GM12891 (cell line): Measurements from ENCODE around the gene ARMC9.

Source experiments
- POLR2A ChIP-seq: IDR thresholded peaks from 2 replicates; pipeline ENCODE4 v1.6.1; 2011; ENCODE audit warnings: low read depth, low read length, control low read depth
- POLR2AphosphoS5 ChIP-seq: IDR thresholded peaks from 2 replicates; pipeline ENCODE4 v1.6.1; 2011; ENCODE audit warnings: low read depth, low read length, control low read depth
- SPI1 ChIP-seq: IDR thresholded peaks from 2 replicates; pipeline ENCODE4 v1.6.1; 2011; ENCODE audit warnings: low read depth, low read length, control low read depth
- TAF1 ChIP-seq: IDR thresholded peaks from 2 replicates; pipeline ENCODE4 v1.6.1; 2011; ENCODE audit warnings: low read depth, low read length, control low read depth

GRCh38 chr2:231257763-231258162 is 59.3 kb downstream of the ARMC9 start:
- TF ChIP-seq POLR2AphosphoS5 (no peak), POLR2A (no peak), TAF1 (no peak), SPI1 (no peak)
